Tibial nerve (tissue), 4 donors: ENCODE results near the gene FAM9C.

ENCODE experiments used
- EP300 ChIP-seq, 2 donors: sonication (generic); formaldehyde crosslinking; IDR thresholded peaks; one replicate each; pipeline ENCODE4 v1.6.1; 2017; ENCODE audit warnings: antibody characterized with exemption in 2 of 2, mild to moderate bottlenecking in 1 of 2
- POLR2A ChIP-seq, 2 donors: fragments of 450-650 bp; IDR thresholded peaks; one replicate each; pipeline ENCODE4 v1.6.1; 2017; ENCODE audit warnings: antibody characterized with exemption in 2 of 2, mild to moderate bottlenecking in 2 of 2, moderate library complexity in 2 of 2
- TF ChIP-seq, protein P1 (sequence below), 5 experiments: fragments of 200-600 bp in 3 of 5; fragments of 450-650 bp in 2 of 5; sonication (generic) in 3 of 5; IDR thresholded peaks; one replicate each; pipeline ENCODE4 v1.5.1; 2016 to 2019; ENCODE audit warnings: antibody characterized with exemption in 5 of 5, mild to moderate bottlenecking in 3 of 5, moderate library complexity in 2 of 5

- TF ChIP-seq, protein P1, sequence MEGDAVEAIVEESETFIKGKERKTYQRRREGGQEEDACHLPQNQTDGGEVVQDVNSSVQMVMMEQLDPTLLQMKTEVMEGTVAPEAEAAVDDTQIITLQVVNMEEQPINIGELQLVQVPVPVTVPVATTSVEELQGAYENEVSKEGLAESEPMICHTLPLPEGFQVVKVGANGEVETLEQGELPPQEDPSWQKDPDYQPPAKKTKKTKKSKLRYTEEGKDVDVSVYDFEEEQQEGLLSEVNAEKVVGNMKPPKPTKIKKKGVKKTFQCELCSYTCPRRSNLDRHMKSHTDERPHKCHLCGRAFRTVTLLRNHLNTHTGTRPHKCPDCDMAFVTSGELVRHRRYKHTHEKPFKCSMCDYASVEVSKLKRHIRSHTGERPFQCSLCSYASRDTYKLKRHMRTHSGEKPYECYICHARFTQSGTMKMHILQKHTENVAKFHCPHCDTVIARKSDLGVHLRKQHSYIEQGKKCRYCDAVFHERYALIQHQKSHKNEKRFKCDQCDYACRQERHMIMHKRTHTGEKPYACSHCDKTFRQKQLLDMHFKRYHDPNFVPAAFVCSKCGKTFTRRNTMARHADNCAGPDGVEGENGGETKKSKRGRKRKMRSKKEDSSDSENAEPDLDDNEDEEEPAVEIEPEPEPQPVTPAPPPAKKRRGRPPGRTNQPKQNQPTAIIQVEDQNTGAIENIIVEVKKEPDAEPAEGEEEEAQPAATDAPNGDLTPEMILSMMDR (IDR thresholded peaks at IDR 0.05) = no peak
- TF ChIP-seq POLR2A (IDR thresholded peaks at IDR 0.05) (no peak), EP300 (IDR thresholded peaks at IDR 0.05) (no peak)
Measured at GRCh38 chrX:13026877-13027652, 17.4 kb downstream of the FAM9C start.
